Measurements from ENCODE around the gene HOXC9.

GRCh38 chr12:53998900-53999236 is 1.1 kb upstream of the HOXC9 start:
- TF ChIP-seq CTCF (conservative IDR thresholded peaks at IDR 0.05 in 1 of 2, IDR thresholded peaks at IDR 0.05 in 1 of 2; ENCODE audit: extremely low read depth in 1 of 2, insufficient read depth in 1 of 2, low read depth in 1 of 2, low read length in 2 of 2) (no peak), EZH2 (IDR thresholded peaks at IDR 0.05; ENCODE audit: borderline replicate concordance, low read length) (no peak)

Measured in mammary epithelial cell (primary cell).